GM12891 (cell line): ENCODE data around the gene DNAI1.

ENCODE experiments used
- PAX5 ChIP-seq: IDR thresholded peaks from 2 replicates; pipeline ENCODE4 v1.6.1; 2011; ENCODE audit warnings: low read length, moderate library complexity, mild to moderate bottlenecking; ENCODE audit not compliant: insufficient read depth, severe bottlenecking
- POLR2A ChIP-seq: IDR thresholded peaks from 2 replicates; pipeline ENCODE4 v1.6.1; 2011; ENCODE audit warnings: low read depth, low read length, control low read depth
- TAF1 ChIP-seq: IDR thresholded peaks from 2 replicates; pipeline ENCODE4 v1.6.1; 2011; ENCODE audit warnings: low read depth, low read length, control low read depth

GRCh38 chr9:34492051-34492450 lies 33.4 kb downstream of the DNAI1 start:
- TF ChIP-seq PAX5 = no peak
- no peak for TF ChIP-seq TAF1
- no peak for TF ChIP-seq POLR2A
